Transverse colon (tissue), 4 donors: ENCODE data around the gene ACSS1. TPM values are rescaled to one million over a fixed set of nuclear protein-coding genes. Genes with fewer than 3 reads are reported as not detected.

Source experiments
- DNase-seq: peaks from one replicate; pipeline ENCODE4 v3.0.0-alpha.2; 2019
- H3K27ac ChIP-seq, 4 donors: fragments of 200-600 bp; sonication (generic); 2 replicates each; pipeline ENCODE4 v1.5.1; 2016 to 2018; ENCODE audit warnings: inconsistent platforms in 4 of 4
- H3K27me3 ChIP-seq: fragments of 200-600 bp; sonication (generic); 2 replicates; pipeline ENCODE4 v1.5.1; 2017; ENCODE audit warnings: inconsistent platforms
- H3K36me3 ChIP-seq, 4 donors: fragments of 200-600 bp; sonication (generic); 2 replicates each; pipeline ENCODE4 v1.5.1; 2017 to 2019; ENCODE audit warnings: inconsistent platforms in 4 of 4
- H3K4me1 ChIP-seq, 4 donors: fragments of 200-600 bp; sonication (generic); 2 replicates each; pipeline ENCODE4 v1.5.1; 2017 to 2020; ENCODE audit warnings: inconsistent platforms in 4 of 4
- H3K4me3 ChIP-seq, 4 donors: fragments of 200-600 bp; sonication (generic); 1 replicate in 1 of 4; 2 replicates in 3 of 4; pipeline versions ENCODE4 v1.5.1 to v1.6.1; 2017 to 2019; ENCODE audit warnings: inconsistent platforms in 4 of 4
- H3K9me3 ChIP-seq, 2 donors: fragments of 200-600 bp; sonication (generic); 2 replicates each; pipeline ENCODE4 v1.5.1; 2017 to 2019; ENCODE audit warnings: inconsistent platforms in 2 of 2
- EP300 ChIP-seq: sonication (generic); formaldehyde crosslinking; IDR thresholded peaks from one replicate; pipeline ENCODE4 v1.6.1; 2017; ENCODE audit warnings: antibody characterized with exemption, low read depth
- POLR2A ChIP-seq: fragments of 450-650 bp; IDR thresholded peaks from one replicate; pipeline ENCODE4 v1.6.1; 2016; ENCODE audit warnings: antibody characterized with exemption, mild to moderate bottlenecking, moderate library complexity
- POLR2AphosphoS5 ChIP-seq, 3 donors: sonication (generic); formaldehyde crosslinking; IDR thresholded peaks; one replicate each; pipeline ENCODE4 v1.6.1; 2016; ENCODE audit warnings: antibody characterized with exemption in 3 of 3
- WGBS, 2 donors: methylation state at CpG; one replicate each; pipeline ENCODE4 v1.1.5; 2018; ENCODE audit warnings: low coverage in 1 of 2; 5-methylcytosine and 5-hydroxymethylcytosine counted together
- in situ Hi-C, 4 donors: fragments of 200-750 bp; cut with MboI; loops; one replicate each; pipeline versions ENCODE4 v1.15.0 to v1.15.1; 2017; ENCODE audit warnings: low sequenced_read_pairs in 3 of 4, low pct_ligation_motif_present in 1 of 4, low pct_unique_long_range_greater_than_20kb in 1 of 4
- intact Hi-C: fragments of 100-400 bp; cut with DNase I; formaldehyde crosslinking; loops from one replicate; pipeline ENCODE4 v1.15.1; 2023; ENCODE audit warnings: low total_unique reads
- total RNA-seq, 4 donors: library from RNA; depleted of rRNA; stranded (reverse); fragments of >200 nt; gene quantifications; one replicate each; pipeline ENCODE4 v1.1.0, GENCODE V29; 2016
- TF ChIP-seq, protein P1 (sequence below), 5 experiments: fragments of 200-600 bp in 3 of 5; fragments of 450-650 bp in 2 of 5; sonication (generic) in 3 of 5; IDR thresholded peaks; 1 replicate in 2 of 5; 2 replicates in 3 of 5; pipeline ENCODE4 v1.5.1; 2016 to 2017; ENCODE audit warnings: antibody characterized with exemption in 5 of 5, inconsistent platforms in 3 of 5, mild to moderate bottlenecking in 2 of 5, moderate library complexity in 1 of 5

Gene ACSS1
- total RNA-seq, 4 donors from 2014 or later, result 30.3 to 64.7 (median 51.6) TPM

DNA sequence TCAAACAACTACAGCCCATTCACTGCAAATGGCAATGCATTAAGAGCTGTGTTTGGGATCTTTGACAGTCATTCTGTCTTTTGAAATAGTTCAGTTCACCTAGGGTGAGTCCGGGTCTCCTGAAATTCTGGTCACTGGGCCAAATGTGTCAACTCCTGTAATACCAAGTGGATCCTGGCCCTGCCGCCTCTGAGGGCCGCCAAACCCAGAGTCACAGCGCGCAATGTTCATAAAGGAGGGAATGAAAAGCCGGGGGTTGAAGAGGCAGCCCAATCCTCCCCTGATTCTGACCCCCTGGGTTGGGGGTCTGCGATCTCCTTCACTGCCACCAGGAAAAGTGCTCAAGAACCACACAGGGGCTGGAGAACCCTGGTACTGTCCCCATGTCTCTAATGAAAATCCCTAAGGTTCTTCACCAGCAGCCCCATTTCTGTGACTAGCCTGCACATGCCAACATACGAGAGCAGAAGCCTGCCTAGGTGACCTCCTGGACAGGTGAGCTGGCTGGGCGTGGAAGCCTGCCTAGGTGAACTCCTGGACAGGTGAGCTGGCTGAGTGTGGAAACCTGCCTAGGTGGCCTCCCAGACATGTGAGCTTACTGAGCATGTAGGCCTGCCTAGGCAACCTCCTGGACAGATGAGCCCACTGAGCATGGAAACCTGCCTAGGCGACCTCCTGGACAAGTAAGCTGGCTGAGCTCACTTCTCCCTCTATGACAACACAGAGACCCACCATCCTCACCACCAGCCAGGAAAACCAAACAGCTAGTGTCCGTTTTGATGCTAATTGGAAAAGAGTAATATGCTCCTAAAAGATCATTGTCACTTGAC is 49.3 kb downstream of the ACSS1 start:
- Histone ChIP-seq H3K27me3 (no peaks in the 10 kb centered on the region), H3K4me1 (peaks cover 0 to 14% (median 6%) of the 10 kb centered on the region in 4 donors), H3K9me3 (no peaks in the 10 kb centered on the region), H3K27ac (no peak overlapping the region), H3K4me3 (no peak overlapping the region), H3K36me3 (peaks cover 0 to 17% (median 8%) of the 10 kb centered on the region in 4 donors)
- DNase-seq, result no peak
- in situ Hi-C loops (loop anchor here in 1 of 4 donors (25.0 kb wide), 1 partner anchor 154 kb away; no protein-coding TSS in a partner anchor), intact Hi-C loops (no loop called here)
- no peak for TF ChIP-seq POLR2A
- TF ChIP-seq, protein P1, sequence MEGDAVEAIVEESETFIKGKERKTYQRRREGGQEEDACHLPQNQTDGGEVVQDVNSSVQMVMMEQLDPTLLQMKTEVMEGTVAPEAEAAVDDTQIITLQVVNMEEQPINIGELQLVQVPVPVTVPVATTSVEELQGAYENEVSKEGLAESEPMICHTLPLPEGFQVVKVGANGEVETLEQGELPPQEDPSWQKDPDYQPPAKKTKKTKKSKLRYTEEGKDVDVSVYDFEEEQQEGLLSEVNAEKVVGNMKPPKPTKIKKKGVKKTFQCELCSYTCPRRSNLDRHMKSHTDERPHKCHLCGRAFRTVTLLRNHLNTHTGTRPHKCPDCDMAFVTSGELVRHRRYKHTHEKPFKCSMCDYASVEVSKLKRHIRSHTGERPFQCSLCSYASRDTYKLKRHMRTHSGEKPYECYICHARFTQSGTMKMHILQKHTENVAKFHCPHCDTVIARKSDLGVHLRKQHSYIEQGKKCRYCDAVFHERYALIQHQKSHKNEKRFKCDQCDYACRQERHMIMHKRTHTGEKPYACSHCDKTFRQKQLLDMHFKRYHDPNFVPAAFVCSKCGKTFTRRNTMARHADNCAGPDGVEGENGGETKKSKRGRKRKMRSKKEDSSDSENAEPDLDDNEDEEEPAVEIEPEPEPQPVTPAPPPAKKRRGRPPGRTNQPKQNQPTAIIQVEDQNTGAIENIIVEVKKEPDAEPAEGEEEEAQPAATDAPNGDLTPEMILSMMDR (IDR thresholded peaks at IDR 0.05), result no peak
- no peak for TF ChIP-seq EP300
- TF ChIP-seq POLR2AphosphoS5 (IDR thresholded peaks at IDR 0.05), result no peak
- WGBS, 2 donors, result 90 to 95% methylated on average over 6 to 11 of the region's 11 CpGs

DNA sequence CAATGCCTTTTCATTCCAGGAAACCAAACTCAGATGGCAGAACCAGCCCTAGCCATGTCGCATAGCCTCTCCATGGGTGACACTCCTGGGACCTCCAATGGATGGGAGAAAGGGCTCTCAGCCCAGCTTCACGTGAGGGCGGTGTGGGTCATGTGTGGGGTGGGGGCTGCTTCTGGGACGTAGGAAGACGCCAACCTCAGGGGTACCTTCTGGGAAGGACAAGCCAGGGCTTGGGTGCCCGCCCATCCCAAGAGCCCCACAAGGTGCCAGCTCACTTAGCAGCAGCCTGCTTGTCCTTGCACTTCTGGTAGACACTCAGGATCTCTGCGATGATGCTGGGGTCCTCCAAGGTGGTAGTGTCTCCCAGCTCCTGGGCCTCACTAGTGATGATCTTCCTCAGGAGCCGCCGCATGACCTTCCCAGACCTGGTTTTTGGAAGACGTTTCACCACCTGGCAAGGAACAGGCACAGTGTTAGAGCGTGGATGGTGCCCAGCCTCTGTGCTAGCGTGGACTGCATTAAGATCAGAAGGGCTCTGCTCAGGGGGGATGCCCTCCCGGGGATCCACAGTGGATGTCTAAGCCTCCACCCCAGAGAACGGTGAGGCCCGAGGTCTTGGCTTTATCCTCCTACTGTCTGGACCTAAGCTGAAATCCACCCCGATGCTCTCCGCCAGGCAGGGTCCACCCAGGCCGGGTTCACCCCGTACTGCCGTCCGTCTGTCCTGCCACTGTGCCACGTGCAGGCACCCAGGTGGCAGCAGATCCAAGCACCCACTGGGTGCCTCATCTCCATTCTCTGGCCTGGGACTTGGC is 50.2 kb downstream of the ACSS1 start:
- H3K36me3 ChIP-seq, result peaks cover 0 to 19% (median 8%) of the 10 kb centered on the region in 4 donors
- no peak overlapping the region for H3K4me3 ChIP-seq
- peaks cover 0 to 14% (median 6%) of the 10 kb centered on the region in 4 donors for H3K4me1 ChIP-seq
- in situ Hi-C loops, result loop anchor here in 1 of 4 donors (25.0 kb wide), 1 partner anchor 155 kb away; no protein-coding TSS in a partner anchor
- no peak overlapping the region for H3K27ac ChIP-seq
- no peaks in the 10 kb centered on the region for H3K27me3 ChIP-seq
- no peak for TF ChIP-seq POLR2A
- TF ChIP-seq, protein P1 (IDR thresholded peaks at IDR 0.05), result no peak
- TF ChIP-seq POLR2AphosphoS5 (IDR thresholded peaks at IDR 0.05), result no peak
- TF ChIP-seq EP300, result no peak
- intact Hi-C loops, result no loop called here
- no peaks in the 10 kb centered on the region for H3K9me3 ChIP-seq
- WGBS, 2 donors, result 93% methylated on average over 22 of the region's 22 CpGs; no CpG with 5 or more reads in 1 of the 2 donors
- no peak for DNase-seq

DNA sequence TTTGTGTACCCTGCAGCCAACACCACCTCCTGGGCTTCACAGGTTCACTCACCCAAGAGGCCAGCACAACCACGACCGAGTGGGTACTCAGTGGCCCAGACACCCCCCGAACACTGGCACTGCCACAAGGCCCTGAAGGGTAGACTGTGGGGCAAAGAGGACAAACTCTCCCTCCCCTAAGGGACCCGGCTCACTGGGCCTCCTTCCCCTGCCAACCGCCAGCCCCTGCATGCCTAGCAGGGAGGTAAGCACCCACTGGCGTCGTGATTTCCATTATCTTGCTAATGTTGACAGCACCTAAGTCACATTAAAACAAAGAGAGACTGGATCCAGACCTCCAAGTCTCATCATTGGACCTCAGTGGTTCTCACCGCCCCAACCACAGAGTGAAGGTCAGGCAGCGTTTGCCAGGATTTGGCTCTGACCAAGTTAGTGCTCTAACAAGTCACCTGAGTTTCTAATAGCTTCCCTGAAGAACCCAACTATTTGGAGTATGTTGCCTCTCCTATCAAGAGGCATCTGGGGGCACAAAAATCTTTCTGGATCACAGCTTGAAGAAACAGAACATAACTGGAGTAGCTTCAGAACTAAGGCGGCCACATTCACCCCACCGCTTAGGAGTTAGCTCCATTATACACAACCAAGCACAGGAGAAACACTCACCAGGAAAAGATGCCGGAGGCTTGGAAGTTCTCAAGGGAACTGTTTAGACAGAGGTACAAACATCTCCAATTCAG is 51.3 kb downstream of the ACSS1 start:
- Histone ChIP-seq H3K9me3 (no peaks in the 10 kb centered on the region), H3K36me3 (peaks cover 0 to 16% (median 5%) of the 10 kb centered on the region in 4 donors), H3K4me1 (peaks cover 0 to 14% (median 6%) of the 10 kb centered on the region in 4 donors), H3K27ac (peak overlapping the region; percentile 8 to 75 (median 66)), H3K4me3 (no peak overlapping the region), H3K27me3 (no peaks in the 10 kb centered on the region)
- intact Hi-C loops, result no loop called here
- 89 to 90% methylated on average over 4 to 12 of the region's 12 CpGs for WGBS, 2 donors
- TF ChIP-seq EP300 (no peak), POLR2AphosphoS5 (IDR thresholded peaks at IDR 0.05) (no peak), POLR2A (no peak)
- TF ChIP-seq, protein P1 (IDR thresholded peaks at IDR 0.05), result no peak
- in situ Hi-C loops, result loop anchor here in 1 of 4 donors (25.0 kb wide), 1 partner anchor 156 kb away; no protein-coding TSS in a partner anchor
- DNase-seq, result no peak
